22Rv1 (cell line): ENCODE results near the gene TADA2A.
A peak's percentile ranks its signal among the peaks of the same experiment; 100 is the strongest.

ENCODE experiments used
- H3K27ac ChIP-seq: fragments of 450-650 bp; 2 replicates; pipeline ENCODE4 v1.5.1; 2017
- ZFX ChIP-seq: fragments of 450-650 bp; IDR thresholded peaks from 2 replicates; pipeline ENCODE4 v1.6.1; 2017; ENCODE audit warnings: antibody characterized with exemption, borderline replicate concordance
- TF ChIP-seq, protein P1 (sequence below): fragments of 450-650 bp; IDR thresholded peaks from 2 replicates; pipeline ENCODE4 v1.5.1; 2017; ENCODE audit warnings: mild to moderate bottlenecking

Gene TADA2A

GRCh38 chr17:37480427-37480826 lies 73.7 kb downstream of the TADA2A start:
- H3K27ac ChIP-seq, result 0 out of 2 replicates have a peak overlapping the region, but pooled peaks have one; percentile 8
- no peak for TF ChIP-seq ZFX
- TF ChIP-seq, protein P1, sequence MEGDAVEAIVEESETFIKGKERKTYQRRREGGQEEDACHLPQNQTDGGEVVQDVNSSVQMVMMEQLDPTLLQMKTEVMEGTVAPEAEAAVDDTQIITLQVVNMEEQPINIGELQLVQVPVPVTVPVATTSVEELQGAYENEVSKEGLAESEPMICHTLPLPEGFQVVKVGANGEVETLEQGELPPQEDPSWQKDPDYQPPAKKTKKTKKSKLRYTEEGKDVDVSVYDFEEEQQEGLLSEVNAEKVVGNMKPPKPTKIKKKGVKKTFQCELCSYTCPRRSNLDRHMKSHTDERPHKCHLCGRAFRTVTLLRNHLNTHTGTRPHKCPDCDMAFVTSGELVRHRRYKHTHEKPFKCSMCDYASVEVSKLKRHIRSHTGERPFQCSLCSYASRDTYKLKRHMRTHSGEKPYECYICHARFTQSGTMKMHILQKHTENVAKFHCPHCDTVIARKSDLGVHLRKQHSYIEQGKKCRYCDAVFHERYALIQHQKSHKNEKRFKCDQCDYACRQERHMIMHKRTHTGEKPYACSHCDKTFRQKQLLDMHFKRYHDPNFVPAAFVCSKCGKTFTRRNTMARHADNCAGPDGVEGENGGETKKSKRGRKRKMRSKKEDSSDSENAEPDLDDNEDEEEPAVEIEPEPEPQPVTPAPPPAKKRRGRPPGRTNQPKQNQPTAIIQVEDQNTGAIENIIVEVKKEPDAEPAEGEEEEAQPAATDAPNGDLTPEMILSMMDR, result no peak

- no peak for TF ChIP-seq ZFX
- TF ChIP-seq, protein P1, result no peak
- 0 out of 2 replicates have a peak overlapping the region, but pooled peaks have one; percentile 8 for H3K27ac ChIP-seq
Observed at GRCh38 chr17:37481001-37481665, 74.4 kb downstream of the TADA2A start.

- no peak overlapping the region for H3K27ac ChIP-seq
- TF ChIP-seq, protein P1, result no peak
- no peak for TF ChIP-seq ZFX
Observed at GRCh38 chr17:37483311-37484039, 76.8 kb downstream of the TADA2A start.

DNA sequence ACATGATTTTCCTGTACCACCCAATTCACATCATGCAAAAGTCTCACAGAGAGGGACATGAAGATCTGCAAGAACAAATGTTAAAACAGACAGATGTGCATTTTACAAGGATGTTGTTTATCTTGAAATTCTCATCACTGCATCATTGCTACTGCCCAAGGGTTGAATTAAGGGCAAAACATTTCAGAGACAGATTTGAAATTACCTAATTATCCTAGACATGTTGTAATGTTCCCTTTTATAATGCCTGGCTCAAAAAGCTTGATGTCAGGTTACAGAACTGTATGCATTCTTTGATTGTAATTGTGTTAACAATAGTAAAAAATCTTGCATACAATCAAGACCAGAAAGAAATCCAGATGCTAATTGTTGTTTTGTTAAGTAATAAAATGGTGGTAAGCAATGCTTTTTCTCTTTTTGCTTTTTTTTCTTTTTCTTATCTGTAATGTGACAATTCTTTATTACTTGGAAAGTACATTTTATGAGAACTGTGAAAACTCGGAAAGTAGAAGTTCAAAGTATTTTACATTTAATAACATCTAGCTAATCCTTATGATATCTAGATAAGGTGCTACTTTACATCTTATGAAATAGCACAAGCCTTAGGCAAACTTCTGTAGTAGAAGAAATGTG lies 79.4 kb downstream of the TADA2A start:
- H3K27ac ChIP-seq, result no peak overlapping the region; the same call in 1 of the 2 replicates
- no peak for TF ChIP-seq ZFX
- TF ChIP-seq, protein P1, result no peak

- TF ChIP-seq, protein P1, result no peak
- no peak for TF ChIP-seq ZFX
- H3K27ac ChIP-seq, result peak overlapping the region; percentile 94
Observed at GRCh38 chr17:37488009-37488604, 81.4 kb downstream of the TADA2A start.

GRCh38 chr17:37488607-37489196 lies 82.0 kb downstream of the TADA2A start:
- H3K27ac ChIP-seq, result peak overlapping the region; percentile 94
- no peak for TF ChIP-seq ZFX
- TF ChIP-seq, protein P1, result no peak
